HepG2 (cell line): Measurements from ENCODE around the gene HSPB2. TPM values are rescaled to one million over a fixed set of nuclear protein-coding genes. Genes with fewer than 3 reads are reported as not detected.

Experiments
- CC2D1A ChIP-seq: sonication (generic); formaldehyde crosslinking; IDR thresholded peaks from 2 replicates; pipeline ENCODE4 v1.8.1; 2023; ENCODE audit warnings: mild to moderate bottlenecking, missing genetic modification reagents
- FOXA3 ChIP-seq: IDR thresholded peaks from 2 replicates; pipeline ENCODE4 v1.6.1; 2016; ENCODE audit warnings: missing genetic modification reagents, missing compliant biosample characterization
- HDAC1 ChIP-seq: sonication (generic); formaldehyde crosslinking; IDR thresholded peaks from 2 replicates; pipeline ENCODE4 v1.5.1; 2020; ENCODE audit warnings: mild to moderate bottlenecking, missing genetic modification reagents
- SCMH1 ChIP-seq: sonication (generic); formaldehyde crosslinking; IDR thresholded peaks from 2 replicates; pipeline ENCODE4 v1.9.0; 2021; ENCODE audit warnings: missing genetic modification reagents, mild to moderate bottlenecking, borderline replicate concordance
- SIX1 ChIP-seq: sonication (generic); formaldehyde crosslinking; IDR thresholded peaks from 2 replicates; pipeline ENCODE4 v1.4.0; 2020; ENCODE audit warnings: missing genetic modification reagents, borderline replicate concordance
- SKI ChIP-seq: fragments of 450-650 bp; IDR thresholded peaks from one replicate; pipeline ENCODE4 v1.6.1; 2018; ENCODE audit warnings: mild to moderate bottlenecking; ENCODE audit not compliant: partially characterized antibody
- SOX5 ChIP-seq: IDR thresholded peaks from 2 replicates; pipeline ENCODE4 v1.6.1; 2016; ENCODE audit warnings: borderline replicate concordance
- ZNF264 ChIP-seq: sonication (generic); formaldehyde crosslinking; IDR thresholded peaks from 2 replicates; pipeline ENCODE4 v1.4.0; 2020; ENCODE audit warnings: missing genetic modification reagents
- ZNF816 ChIP-seq: sonication (generic); formaldehyde crosslinking; IDR thresholded peaks from 2 replicates; pipeline ENCODE4 v1.8.0; 2022; ENCODE audit warnings: missing genetic modification reagents, mild to moderate bottlenecking, borderline replicate concordance
- ZSCAN29 ChIP-seq: sonication (generic); formaldehyde crosslinking; conservative IDR thresholded peaks from 2 replicates; pipeline ENCODE4 v1.4.0; 2020; ENCODE audit warnings: mild to moderate bottlenecking, missing genetic modification reagents
- polyA plus RNA-seq, 8 experiments: library from polyadenylated mRNA; depleted of rRNA in 3 of 8; stranded (reverse) in 7 of 8; unstranded in 1 of 8; fragments of >200 nt; fragmentation: Illumina TruSeq in 4 of 8; extraction: Trizol in 4 of 8; gene quantifications; 2 replicates each; pipeline versions ENCODE4 v1.2.1 to v1.2.3, GENCODE V29; 2011 to 2016; ENCODE audit warnings: low read depth in 4 of 8, missing spikeins in 1 of 8, mixed read lengths in 1 of 8; ENCODE audit not compliant: insufficient read depth in 1 of 8
- total RNA-seq, 5 experiments: library from RNA; depleted of rRNA; stranded (reverse); fragments of >200 nt; fragmentation: Illumina TruSeq; extraction: Trizol; gene quantifications; 2 replicates each; pipeline ENCODE4 v1.2.3, GENCODE V29; 2016; ENCODE audit warnings: low read depth in 1 of 5
- TF ChIP-seq, protein P1 (sequence below), 2 experiments: fragments of 450-650 bp in 1 of 2; sonication (generic) in 1 of 2; formaldehyde crosslinking in 1 of 2; IDR thresholded peaks; 2 replicates each; pipeline versions ENCODE4 v1.6.1 to v1.8.0; 2016 to 2022; ENCODE audit warnings: antibody characterized with exemption in 1 of 2, mild to moderate bottlenecking in 1 of 2, missing genetic modification reagents in 1 of 2
- TF ChIP-seq, protein P2 (sequence below): IDR thresholded peaks from 2 replicates; pipeline ENCODE4 v1.6.1; 2016; ENCODE audit warnings: low read depth, borderline replicate concordance
- TF ChIP-seq, protein P3 (sequence below): sonication (generic); formaldehyde crosslinking; IDR thresholded peaks from 2 replicates; pipeline ENCODE4 v1.5.1; 2020; ENCODE audit warnings: mild to moderate bottlenecking, missing genetic modification reagents, borderline replicate concordance

The HSPB2 gene
- total and polyA plus RNA-seq, 2 of the 13 experiments (the other 11 are each of a cell fraction or from before 2014, with no cell fraction given), result 0.04 TPM; not detected in 1

DNA sequence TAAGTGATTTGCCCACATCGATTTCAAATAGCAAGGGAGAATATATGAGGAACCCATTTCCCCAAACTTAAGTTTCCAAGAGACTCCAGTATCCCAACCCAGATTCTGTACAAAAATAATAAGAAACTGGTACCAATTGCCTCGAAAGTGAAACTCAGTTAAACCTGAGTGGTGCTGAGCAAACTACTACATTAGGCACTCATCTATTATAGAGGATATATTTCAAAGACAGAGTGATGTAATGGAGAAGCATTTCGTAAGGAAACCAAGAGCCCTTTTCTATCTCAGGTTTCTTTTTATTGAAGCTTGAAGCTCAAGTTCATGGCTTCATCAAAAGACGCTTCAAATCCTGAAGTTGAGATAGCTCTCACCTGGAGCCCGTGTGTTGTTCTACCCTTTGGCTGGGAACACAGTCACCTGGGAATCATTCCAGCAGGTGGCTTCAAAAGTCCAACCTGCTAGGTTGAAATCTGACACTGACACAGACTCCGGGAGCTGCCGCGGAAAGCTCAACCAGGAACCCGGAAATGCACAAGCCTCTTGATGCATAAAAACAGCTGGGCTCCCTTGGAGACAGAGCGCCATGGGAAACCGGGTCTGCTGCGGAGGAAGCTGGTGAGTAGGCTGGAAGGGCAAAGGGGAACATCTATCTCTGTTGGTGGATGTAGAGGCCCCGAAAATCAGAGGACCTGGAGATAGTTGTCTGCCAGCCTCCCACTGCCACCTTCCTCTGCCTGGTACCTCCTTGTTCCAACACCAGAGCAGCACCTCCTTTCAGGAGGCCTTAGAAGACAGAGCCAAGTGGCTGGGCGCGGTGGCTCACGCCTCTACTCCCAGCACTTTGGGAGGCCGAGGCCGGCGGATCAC is 6.1 kb downstream of the HSPB2 start, which contains the start of gene C11orf52 (continued):
- TF ChIP-seq, protein P1, sequence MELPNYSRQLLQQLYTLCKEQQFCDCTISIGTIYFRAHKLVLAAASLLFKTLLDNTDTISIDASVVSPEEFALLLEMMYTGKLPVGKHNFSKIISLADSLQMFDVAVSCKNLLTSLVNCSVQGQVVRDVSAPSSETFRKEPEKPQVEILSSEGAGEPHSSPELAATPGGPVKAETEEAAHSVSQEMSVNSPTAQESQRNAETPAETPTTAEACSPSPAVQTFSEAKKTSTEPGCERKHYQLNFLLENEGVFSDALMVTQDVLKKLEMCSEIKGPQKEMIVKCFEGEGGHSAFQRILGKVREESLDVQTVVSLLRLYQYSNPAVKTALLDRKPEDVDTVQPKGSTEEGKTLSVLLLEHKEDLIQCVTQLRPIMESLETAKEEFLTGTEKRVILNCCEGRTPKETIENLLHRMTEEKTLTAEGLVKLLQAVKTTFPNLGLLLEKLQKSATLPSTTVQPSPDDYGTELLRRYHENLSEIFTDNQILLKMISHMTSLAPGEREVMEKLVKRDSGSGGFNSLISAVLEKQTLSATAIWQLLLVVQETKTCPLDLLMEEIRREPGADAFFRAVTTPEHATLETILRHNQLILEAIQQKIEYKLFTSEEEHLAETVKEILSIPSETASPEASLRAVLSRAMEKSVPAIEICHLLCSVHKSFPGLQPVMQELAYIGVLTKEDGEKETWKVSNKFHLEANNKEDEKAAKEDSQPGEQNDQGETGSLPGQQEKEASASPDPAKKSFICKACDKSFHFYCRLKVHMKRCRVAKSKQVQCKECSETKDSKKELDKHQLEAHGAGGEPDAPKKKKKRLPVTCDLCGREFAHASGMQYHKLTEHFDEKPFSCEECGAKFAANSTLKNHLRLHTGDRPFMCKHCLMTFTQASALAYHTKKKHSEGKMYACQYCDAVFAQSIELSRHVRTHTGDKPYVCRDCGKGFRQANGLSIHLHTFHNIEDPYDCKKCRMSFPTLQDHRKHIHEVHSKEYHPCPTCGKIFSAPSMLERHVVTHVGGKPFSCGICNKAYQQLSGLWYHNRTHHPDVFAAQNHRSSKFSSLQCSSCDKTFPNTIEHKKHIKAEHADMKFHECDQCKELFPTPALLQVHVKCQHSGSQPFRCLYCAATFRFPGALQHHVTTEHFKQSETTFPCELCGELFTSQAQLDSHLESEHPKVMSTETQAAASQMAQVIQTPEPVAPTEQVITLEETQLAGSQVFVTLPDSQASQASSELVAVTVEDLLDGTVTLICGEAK (IDR thresholded peaks at IDR 0.05), result no peak
- TF ChIP-seq, protein P1 (CRISPR knock-in tag; IDR thresholded peaks at IDR 0.05), result no peak; the same call in 1 of the 2 replicates
- peak; percentile 59; the same call in 1 of the 2 replicates for TF ChIP-seq ZNF264
- TF ChIP-seq ZNF816 (CRISPR knock-in tag), result no peak
- TF ChIP-seq, protein P2, sequence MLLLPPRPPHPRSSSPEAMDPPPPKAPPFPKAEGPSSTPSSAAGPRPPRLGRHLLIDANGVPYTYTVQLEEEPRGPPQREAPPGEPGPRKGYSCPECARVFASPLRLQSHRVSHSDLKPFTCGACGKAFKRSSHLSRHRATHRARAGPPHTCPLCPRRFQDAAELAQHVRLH, result peak; percentile 49; the same call in 1 of the 2 replicates
- TF ChIP-seq ZSCAN29, result 0 out of 2 replicates have a peak, but pooled peaks have one; percentile 43
- TF ChIP-seq SOX5 (CRISPR knock-in tag), result 0 out of 2 replicates have a peak, but pooled peaks have one; percentile 19
- TF ChIP-seq SCMH1, result no peak
- peak; percentile 97 for TF ChIP-seq SIX1 (CRISPR knock-in tag)
- no peak for TF ChIP-seq SKI
- TF ChIP-seq FOXA3, result 0 out of 2 replicates have a peak, but pooled peaks have one; percentile 11
- peak; percentile 41; the same call in 1 of the 2 replicates for TF ChIP-seq HDAC1
- TF ChIP-seq, protein P3, sequence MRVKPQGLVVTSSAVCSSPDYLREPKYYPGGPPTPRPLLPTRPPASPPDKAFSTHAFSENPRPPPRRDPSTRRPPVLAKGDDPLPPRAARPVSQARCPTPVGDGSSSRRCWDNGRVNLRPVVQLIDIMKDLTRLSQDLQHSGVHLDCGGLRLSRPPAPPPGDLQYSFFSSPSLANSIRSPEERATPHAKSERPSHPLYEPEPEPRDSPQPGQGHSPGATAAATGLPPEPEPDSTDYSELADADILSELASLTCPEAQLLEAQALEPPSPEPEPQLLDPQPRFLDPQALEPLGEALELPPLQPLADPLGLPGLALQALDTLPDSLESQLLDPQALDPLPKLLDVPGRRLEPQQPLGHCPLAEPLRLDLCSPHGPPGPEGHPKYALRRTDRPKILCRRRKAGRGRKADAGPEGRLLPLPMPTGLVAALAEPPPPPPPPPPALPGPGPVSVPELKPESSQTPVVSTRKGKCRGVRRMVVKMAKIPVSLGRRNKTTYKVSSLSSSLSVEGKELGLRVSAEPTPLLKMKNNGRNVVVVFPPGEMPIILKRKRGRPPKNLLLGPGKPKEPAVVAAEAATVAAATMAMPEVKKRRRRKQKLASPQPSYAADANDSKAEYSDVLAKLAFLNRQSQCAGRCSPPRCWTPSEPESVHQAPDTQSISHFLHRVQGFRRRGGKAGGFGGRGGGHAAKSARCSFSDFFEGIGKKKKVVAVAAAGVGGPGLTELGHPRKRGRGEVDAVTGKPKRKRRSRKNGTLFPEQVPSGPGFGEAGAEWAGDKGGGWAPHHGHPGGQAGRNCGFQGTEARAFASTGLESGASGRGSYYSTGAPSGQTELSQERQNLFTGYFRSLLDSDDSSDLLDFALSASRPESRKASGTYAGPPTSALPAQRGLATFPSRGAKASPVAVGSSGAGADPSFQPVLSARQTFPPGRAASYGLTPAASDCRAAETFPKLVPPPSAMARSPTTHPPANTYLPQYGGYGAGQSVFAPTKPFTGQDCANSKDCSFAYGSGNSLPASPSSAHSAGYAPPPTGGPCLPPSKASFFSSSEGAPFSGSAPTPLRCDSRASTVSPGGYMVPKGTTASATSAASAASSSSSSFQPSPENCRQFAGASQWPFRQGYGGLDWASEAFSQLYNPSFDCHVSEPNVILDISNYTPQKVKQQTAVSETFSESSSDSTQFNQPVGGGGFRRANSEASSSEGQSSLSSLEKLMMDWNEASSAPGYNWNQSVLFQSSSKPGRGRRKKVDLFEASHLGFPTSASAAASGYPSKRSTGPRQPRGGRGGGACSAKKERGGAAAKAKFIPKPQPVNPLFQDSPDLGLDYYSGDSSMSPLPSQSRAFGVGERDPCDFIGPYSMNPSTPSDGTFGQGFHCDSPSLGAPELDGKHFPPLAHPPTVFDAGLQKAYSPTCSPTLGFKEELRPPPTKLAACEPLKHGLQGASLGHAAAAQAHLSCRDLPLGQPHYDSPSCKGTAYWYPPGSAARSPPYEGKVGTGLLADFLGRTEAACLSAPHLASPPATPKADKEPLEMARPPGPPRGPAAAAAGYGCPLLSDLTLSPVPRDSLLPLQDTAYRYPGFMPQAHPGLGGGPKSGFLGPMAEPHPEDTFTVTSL (CRISPR knock-in tag), result no peak
- TF ChIP-seq CC2D1A (CRISPR knock-in tag), result no peak
